UCSD-AML1 (cell line): ENCODE measurements around the gene LRMDA.

Source experiments
- DNase-seq: peaks from one replicate; lab custom pipeline; 2025; ENCODE audit not compliant: unreplicated experiment; lab: John Stamatoyannopoulos, UW

LRMDA gene

GRCh38 chr10:75852851-75853484, 421.5 kb downstream of the LRMDA start:
- no peak for DNase-seq

GRCh38 chr10:75857269-75857846, 425.9 kb downstream of the LRMDA start:
- no peak for DNase-seq

GRCh38 chr10:75857896-75858295, 426.5 kb downstream of the LRMDA start:
- no peak for DNase-seq

- no peak for DNase-seq
Observed at GRCh38 chr10:75858339-75858738, 426.9 kb downstream of the LRMDA start.

GRCh38 chr10:75859141-75859540, 427.7 kb downstream of the LRMDA start:
- no peak for DNase-seq

GRCh38 chr10:75860009-75860408, 428.6 kb downstream of the LRMDA start:
- no peak for DNase-seq

- DNase-seq: no peak
Observed at GRCh38 chr10:75861582-75861981, 430.2 kb downstream of the LRMDA start.

- no peak for DNase-seq
Observed at GRCh38 chr10:75862935-75863334, 431.5 kb downstream of the LRMDA start.

GRCh38 chr10:75864717-75865116, 433.3 kb downstream of the LRMDA start:
- no peak for DNase-seq

GRCh38 chr10:75865413-75866299, 434.2 kb downstream of the LRMDA start:
- no peak for DNase-seq

GRCh38 chr10:75866300-75866625, 434.8 kb downstream of the LRMDA start:
- no peak for DNase-seq

- DNase-seq: no peak
Observed at GRCh38 chr10:75866731-75867130, 435.3 kb downstream of the LRMDA start.

- DNase-seq: no peak
Observed at GRCh38 chr10:75868574-75868973, 437.1 kb downstream of the LRMDA start.

GRCh38 chr10:75870039-75870645, 438.7 kb downstream of the LRMDA start:
- no peak for DNase-seq

GRCh38 chr10:75875740-75876139, 444.3 kb downstream of the LRMDA start:
- DNase-seq: no peak

- DNase-seq: no peak
Observed at GRCh38 chr10:75876710-75877109, 445.3 kb downstream of the LRMDA start.

GRCh38 chr10:75877877-75878276, 446.5 kb downstream of the LRMDA start:
- no peak for DNase-seq

- no peak for DNase-seq
Observed at GRCh38 chr10:75878586-75878985, 447.2 kb downstream of the LRMDA start.

- no peak for DNase-seq
Observed at GRCh38 chr10:75880031-75880775, 448.8 kb downstream of the LRMDA start.

GRCh38 chr10:75883081-75884072, 452.0 kb downstream of the LRMDA start:
- no peak for DNase-seq
